K562 (cell line): ENCODE results near the gene GALK2. TPM values are rescaled to one million over a fixed set of nuclear protein-coding genes. Genes with fewer than 3 reads are reported as not detected.

Experiments used
- ATAC-seq: fragments of 200-7000 bp; cut with Tn5 transposase; 3 replicates; pipeline ENCODE4 v1.9.1; 2020; ENCODE audit warnings: moderate library complexity
- BruUV-seq: library from RNA; stranded (reverse); fragments of 400-500 nt; replicated peaks from 2 replicates; lab custom pipeline; 2021; lab: Mats Ljungman, UMichigan
- CTCF ChIA-PET: fragments of 300-600 bp; formaldehyde crosslinking; extraction: SDS; loops from one replicate; lab custom pipeline; 2021; ENCODE audit warnings: low intra/inter-chr PET ratio; lab: Yijun Ruan, JAX
- POLR2A ChIA-PET: fragments of 300-600, 350-650 bp; sonication (Branson Sonifier 250); formaldehyde crosslinking; extraction: SDS; loops from one replicate; lab custom pipeline; 2021; ENCODE audit warnings: antibody characterized with exemption, inconsistent platforms; lab: Yijun Ruan, JAX
- DNase-seq, 4 experiments: peaks; one replicate each; pipeline versions ENCODE4 v3.0.0 to v3.0.0-alpha.2; 2011 to 2018; ENCODE audit warnings: low spot score in 3 of 4, mixed read lengths in 3 of 4; ENCODE audit errors: extremely low read depth in 1 of 4
- FAIRE-seq: peaks from 2 replicates; lab custom pipeline; 2011; peaks lifted over from hg19 to GRCh38; lab: Jason Lieb, UNC
- H2AFZ ChIP-seq: 2 replicates; pipeline ENCODE4 v1.6.0; 2011; ENCODE audit warnings: low read depth, low read length, control low read depth, inconsistent platforms
- H3K27ac ChIP-seq: fragments of 200-600 bp; 3 replicates; pipeline ENCODE4 v1.8.0; 2011; ENCODE audit warnings: low read depth, mild to moderate bottlenecking, control low read depth, inconsistent platforms, low read length, moderate library complexity, mixed read lengths; ENCODE audit errors: extremely low read depth
- H3K27me3 ChIP-seq, 2 experiments: fragments of 300-600 bp in 1 of 2; 2 replicates in 1 of 2; 3 replicates in 1 of 2; pipeline versions ENCODE4 v1.6.0 to v1.8.0; 2011; ENCODE audit warnings: inconsistent platforms in 2 of 2, low read length in 2 of 2, mild to moderate bottlenecking in 1 of 2, mixed read lengths in 1 of 2, moderate library complexity in 1 of 2; ENCODE audit not compliant: control insufficient read depth in 2 of 2, insufficient read depth in 2 of 2
- H3K36me3 ChIP-seq: fragments of 300-600 bp; 3 replicates; pipeline ENCODE4 v1.8.0; 2011; ENCODE audit warnings: mild to moderate bottlenecking, low read length, inconsistent platforms; ENCODE audit not compliant: control insufficient read depth, insufficient read depth
- H3K4me1 ChIP-seq, 2 experiments: fragments of 200-600 bp in 1 of 2; replicated peaks in 1 of 2; 2 replicates in 1 of 2; 3 replicates in 1 of 2; pipeline versions ENCODE4 v1.5.1 to v1.8.0; 2011; ENCODE audit warnings: inconsistent platforms in 2 of 2, low read length in 2 of 2, mild to moderate bottlenecking in 1 of 2, mixed read lengths in 1 of 2, moderate library complexity in 1 of 2; ENCODE audit not compliant: control insufficient read depth in 2 of 2, insufficient read depth in 2 of 2
- H3K4me2 ChIP-seq: 2 replicates; pipeline ENCODE4 v1.6.1; 2011; ENCODE audit warnings: low read length, control low read depth, inconsistent platforms, mixed read lengths; ENCODE audit not compliant: insufficient read depth
- H3K4me3 ChIP-seq: fragments of 200-600 bp; sonication (generic), shearing (Covaris generic); 2 replicates; pipeline ENCODE4 v1.5.1; 2016; ENCODE audit warnings: control low read depth, inconsistent platforms
- H3K79me2 ChIP-seq: fragments of 200-600 bp; 3 replicates; pipeline ENCODE4 v1.8.0; 2011; ENCODE audit warnings: low read length, inconsistent platforms; ENCODE audit not compliant: control insufficient read depth, insufficient read depth
- H3K9ac ChIP-seq, 2 experiments: 2 replicates each; pipeline versions ENCODE4 v1.6.0 to v1.6.1; 2011; ENCODE audit warnings: low read depth in 2 of 2, low read length in 2 of 2, control low read depth in 1 of 2, inconsistent platforms in 1 of 2, mild to moderate bottlenecking in 1 of 2, mixed read lengths in 1 of 2; ENCODE audit not compliant: insufficient read depth in 1 of 2
- H3K9me1 ChIP-seq: one replicate; pipeline ENCODE4 v1.6.0; 2011; ENCODE audit warnings: inconsistent platforms, mild to moderate bottlenecking, low read length, moderate library complexity; ENCODE audit not compliant: control insufficient read depth, insufficient read depth
- H3K9me3 ChIP-seq: replicated peaks from 2 replicates; pipeline ENCODE4 v1.5.1; 2011; ENCODE audit warnings: low read depth, low read length, inconsistent platforms; ENCODE audit not compliant: control insufficient read depth, insufficient read depth
- H4K20me1 ChIP-seq: replicated peaks from 2 replicates; pipeline ENCODE4 v1.6.1; 2011; ENCODE audit warnings: low read length, inconsistent platforms, mixed read lengths; ENCODE audit not compliant: control insufficient read depth, insufficient read depth
- BRF1 ChIP-seq: IDR thresholded peaks from 3 replicates; pipeline ENCODE4 v1.6.1; 2011; ENCODE audit warnings: borderline replicate concordance, mild to moderate bottlenecking; ENCODE audit not compliant: insufficient read length; ENCODE audit errors: extremely low read depth
- CCNT2 ChIP-seq: IDR thresholded peaks from 2 replicates; pipeline ENCODE4 v1.6.1; 2011; ENCODE audit warnings: borderline replicate concordance, low read depth, mild to moderate bottlenecking, moderate library complexity, mixed read lengths, low read length; ENCODE audit not compliant: insufficient read length; ENCODE audit errors: extremely low read depth
- ERF ChIP-seq: fragments of 450-650 bp; formaldehyde crosslinking; IDR thresholded peaks from 2 replicates; pipeline ENCODE4 v1.4.0; 2020; ENCODE audit warnings: mild to moderate bottlenecking, mixed read lengths
- HDAC2 ChIP-seq: fragments of 450-650 bp; IDR thresholded peaks from 2 replicates; pipeline ENCODE4 v1.6.1; 2016; ENCODE audit warnings: mild to moderate bottlenecking
- KLF16 ChIP-seq: IDR thresholded peaks from 2 replicates; pipeline ENCODE4 v1.6.1; 2016; ENCODE audit warnings: antibody characterized with exemption
- PML ChIP-seq: IDR thresholded peaks from 2 replicates; pipeline ENCODE4 v1.6.1; 2012; ENCODE audit warnings: low read length, inconsistent platforms
- SMARCA4 ChIP-seq: fragments of 450-650 bp; IDR thresholded peaks from 2 replicates; pipeline ENCODE4 v1.6.1; 2016
- WGBS: fragments of 100-300 bp; shearing (Covaris generic); methylation state at CpG from one replicate; pipeline ENCODE4 v1.1.6; 2016; ENCODE audit warnings: low coverage, mixed read lengths; ENCODE audit not compliant: insufficient coverage; ENCODE audit errors: missing lambda C conversion rate; 5-methylcytosine and 5-hydroxymethylcytosine counted together
- in situ Hi-C: fragments of 300-500 bp; cut with MboI; formaldehyde crosslinking; loops from 4 replicates; pipeline ENCODE4 v1.15.0; 2018; ENCODE audit warnings: inconsistent platforms, mixed read lengths
- intact Hi-C: fragments of 100-400 bp; cut with micrococcal nuclease; formaldehyde crosslinking; loops from 2 replicates; pipeline ENCODE4 v1.14.2; 2022
- polyA plus RNA-seq, 8 experiments: library from polyadenylated mRNA; depleted of rRNA in 4 of 8; stranded (reverse) in 5 of 8; unstranded in 3 of 8; fragments of >200 nt; fragmentation: Nextera tagmentation in 2 of 8; fragmentation: Illumina TruSeq in 1 of 8; extraction: Ambion mirVana in 2 of 8; extraction: Trizol in 1 of 8; gene quantifications; 2 replicates each; pipeline versions ENCODE4 v1.2.1 to v1.2.3, GENCODE V29; 2011 to 2014; ENCODE audit warnings: inconsistent platforms in 1 of 8, missing spikeins in 1 of 8
- total RNA-seq, 7 experiments: library from RNA; depleted of rRNA in 6 of 7; stranded (reverse); fragments of >200 nt in 6 of 7; fragmentation: Illumina TruSeq in 2 of 7; extraction: Trizol in 2 of 7; gene quantifications; 2 replicates each; pipeline versions ENCODE4 v1.2.1 to v1.2.3, GENCODE V29; 2011 to 2021; ENCODE audit warnings: low replicate concordance in 1 of 7
- TF ChIP-seq, protein P1 (sequence below): sonication (generic); formaldehyde crosslinking; IDR thresholded peaks from 2 replicates; pipeline ENCODE4 v1.8.1; 2023; ENCODE audit warnings: missing genetic modification reagents, mild to moderate bottlenecking, borderline replicate concordance

Gene GALK2
- total and polyA plus RNA-seq, 9 of the 15 experiments (the other 6 are each of a cell fraction or from before 2014, with no cell fraction given) = 32.8 to 82.0 (median 54.4) TPM

DNA sequence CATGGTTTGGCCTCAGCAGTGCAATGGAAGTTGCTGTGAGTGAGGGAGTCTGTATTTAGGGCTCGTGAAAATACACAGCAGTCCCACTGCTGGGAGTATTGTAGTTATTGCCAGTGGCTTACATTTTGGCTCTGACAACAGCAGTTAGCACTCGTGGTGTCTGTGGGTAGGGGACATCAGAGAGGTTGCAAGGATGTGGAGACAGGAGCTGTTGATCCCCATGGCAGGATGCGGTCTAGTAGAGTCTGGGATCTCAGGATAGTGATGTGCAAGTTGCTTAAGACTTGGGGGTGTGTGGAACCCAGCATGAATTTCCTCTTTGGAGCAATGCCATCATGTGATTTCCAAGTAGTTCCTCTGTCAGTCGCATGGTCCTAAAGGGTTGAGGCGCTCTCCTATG, 59.9 kb downstream of the GALK2 start:
- H3K9ac ChIP-seq = no peak overlapping the region
- no peak for FAIRE-seq
- H3K9me3 ChIP-seq = no peaks in the 10 kb centered on the region; the same call in 1 of the 2 replicates
- H3K27ac ChIP-seq = no peak overlapping the region
- DNase-seq = no peak
- H3K27me3 ChIP-seq = no peaks in the 10 kb centered on the region
- peaks cover 32% of the 10 kb centered on the region; the same call in 2 of the 3 replicates for H3K36me3 ChIP-seq
- peaks cover 3% of the 10 kb centered on the region for H3K9me1 ChIP-seq
- H3K4me2 ChIP-seq = no peak overlapping the region
- intact Hi-C loops (loop anchor here (10.0 kb wide), 1 partner anchor 675 kb away; no protein-coding TSS in a partner anchor), in situ Hi-C loops (loop anchor here (10.0 kb wide), 1 partner anchor 365 kb away; no protein-coding TSS in a partner anchor)
- CTCF ChIA-PET = no interaction called here
- H4K20me1 ChIP-seq = 0 out of 2 replicates have a peak, but pooled peaks cover 4% of the 10 kb centered on the region
- 84% methylated on average over 5 of the region's 5 CpGs for WGBS
- peaks cover 7 to 11% of the 10 kb centered on the region in 2 experiments; a peak in 4 of 5 replicates for H3K4me1 ChIP-seq
- POLR2A ChIA-PET = no interaction called here
- peaks cover 50% of the 10 kb centered on the region for H3K79me2 ChIP-seq
- ATAC-seq = no peak
- TF ChIP-seq HDAC2 (no peak), ERF (CRISPR knock-in tag) (no peak), BRF1 (no peak), KLF16 (no peak), CCNT2 (no peak), PML (no peak), SMARCA4 (no peak)
- TF ChIP-seq, protein P1, sequence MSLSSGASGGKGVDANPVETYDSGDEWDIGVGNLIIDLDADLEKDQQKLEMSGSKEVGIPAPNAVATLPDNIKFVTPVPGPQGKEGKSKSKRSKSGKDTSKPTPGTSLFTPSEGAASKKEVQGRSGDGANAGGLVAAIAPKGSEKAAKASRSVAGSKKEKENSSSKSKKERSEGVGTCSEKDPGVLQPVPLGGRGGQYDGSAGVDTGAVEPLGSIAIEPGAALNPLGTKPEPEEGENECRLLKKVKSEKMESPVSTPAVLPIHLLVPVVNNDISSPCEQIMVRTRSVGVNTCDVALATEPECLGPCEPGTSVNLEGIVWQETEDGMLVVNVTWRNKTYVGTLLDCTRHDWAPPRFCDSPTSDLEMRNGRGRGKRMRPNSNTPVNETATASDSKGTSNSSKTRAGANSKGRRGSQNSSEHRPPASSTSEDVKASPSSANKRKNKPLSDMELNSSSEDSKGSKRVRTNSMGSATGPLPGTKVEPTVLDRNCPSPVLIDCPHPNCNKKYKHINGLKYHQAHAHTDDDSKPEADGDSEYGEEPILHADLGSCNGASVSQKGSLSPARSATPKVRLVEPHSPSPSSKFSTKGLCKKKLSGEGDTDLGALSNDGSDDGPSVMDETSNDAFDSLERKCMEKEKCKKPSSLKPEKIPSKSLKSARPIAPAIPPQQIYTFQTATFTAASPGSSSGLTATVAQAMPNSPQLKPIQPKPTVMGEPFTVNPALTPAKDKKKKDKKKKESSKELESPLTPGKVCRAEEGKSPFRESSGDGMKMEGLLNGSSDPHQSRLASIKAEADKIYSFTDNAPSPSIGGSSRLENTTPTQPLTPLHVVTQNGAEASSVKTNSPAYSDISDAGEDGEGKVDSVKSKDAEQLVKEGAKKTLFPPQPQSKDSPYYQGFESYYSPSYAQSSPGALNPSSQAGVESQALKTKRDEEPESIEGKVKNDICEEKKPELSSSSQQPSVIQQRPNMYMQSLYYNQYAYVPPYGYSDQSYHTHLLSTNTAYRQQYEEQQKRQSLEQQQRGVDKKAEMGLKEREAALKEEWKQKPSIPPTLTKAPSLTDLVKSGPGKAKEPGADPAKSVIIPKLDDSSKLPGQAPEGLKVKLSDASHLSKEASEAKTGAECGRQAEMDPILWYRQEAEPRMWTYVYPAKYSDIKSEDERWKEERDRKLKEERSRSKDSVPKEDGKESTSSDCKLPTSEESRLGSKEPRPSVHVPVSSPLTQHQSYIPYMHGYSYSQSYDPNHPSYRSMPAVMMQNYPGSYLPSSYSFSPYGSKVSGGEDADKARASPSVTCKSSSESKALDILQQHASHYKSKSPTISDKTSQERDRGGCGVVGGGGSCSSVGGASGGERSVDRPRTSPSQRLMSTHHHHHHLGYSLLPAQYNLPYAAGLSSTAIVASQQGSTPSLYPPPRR (CRISPR knock-in tag) = no peak
- no peak overlapping the region for H3K4me3 ChIP-seq
- no TSS peak for BruUV-seq
- no peak overlapping the region for H2AFZ ChIP-seq
